Thyroid gland (tissue), 4 donors: Measurements from ENCODE around the gene USP6NL. TPM values are rescaled to one million over a fixed set of nuclear protein-coding genes. Genes with fewer than 3 reads are reported as not detected.

Source experiments
- DNase-seq, 2 donors: peaks; one replicate each; pipeline ENCODE4 v3.0.0-alpha.2; 2019
- H3K27ac ChIP-seq, 3 donors: fragments of 200-600 bp; sonication (generic); 1 replicate in 2 of 3; 2 replicates in 1 of 3; pipeline ENCODE4 v1.5.1; 2016 to 2019; ENCODE audit warnings: mild to moderate bottlenecking in 1 of 3, moderate library complexity in 1 of 3
- H3K27me3 ChIP-seq: fragments of 200-600 bp; sonication (generic); one replicate; pipeline ENCODE4 v1.5.1; 2019
- H3K36me3 ChIP-seq, 2 donors: fragments of 200-600 bp; sonication (generic); one replicate each; pipeline ENCODE4 v1.5.1; 2016 to 2019
- H3K4me1 ChIP-seq, 2 donors: fragments of 200-600 bp; sonication (generic); one replicate each; pipeline ENCODE4 v1.5.1; 2017 to 2019
- H3K4me3 ChIP-seq, 3 donors: fragments of 200-600 bp; sonication (generic); replicated peaks in 1 of 3; 1 replicate in 2 of 3; 2 replicates in 1 of 3; pipeline ENCODE4 v1.5.1; 2016; ENCODE audit warnings: mild to moderate bottlenecking in 1 of 3
- H3K9me3 ChIP-seq: fragments of 200-600 bp; sonication (generic); one replicate; pipeline ENCODE4 v1.5.1; 2017
- POLR2A ChIP-seq, 2 donors: fragments of 450-650 bp; IDR thresholded peaks; one replicate each; pipeline ENCODE4 v1.6.1; 2017; ENCODE audit warnings: antibody characterized with exemption in 2 of 2, mild to moderate bottlenecking in 2 of 2, moderate library complexity in 1 of 2
- WGBS, 2 donors: methylation state at CpG; one replicate each; pipeline ENCODE4 v1.1.5; 2017; 5-methylcytosine and 5-hydroxymethylcytosine counted together
- intact Hi-C: fragments of 100-400 bp; cut with DNase I; formaldehyde crosslinking; loops from one replicate; pipeline ENCODE4 v1.15.1; 2023
- total RNA-seq, 4 donors: library from RNA; depleted of rRNA; stranded (reverse); fragments of >200 nt; gene quantifications; one replicate each; pipeline ENCODE4 v1.2.3, GENCODE V29; 2016
- TF ChIP-seq, protein P1 (sequence below), 6 experiments: fragments of 200-600 bp in 3 of 6; fragments of 450-650 bp in 3 of 6; sonication (generic) in 3 of 6; IDR thresholded peaks; one replicate each; pipeline ENCODE4 v1.5.1; 2016 to 2019; ENCODE audit warnings: antibody characterized with exemption in 6 of 6, mild to moderate bottlenecking in 2 of 6, inconsistent platforms in 1 of 6, moderate library complexity in 1 of 6

The USP6NL gene
- total RNA-seq, 4 donors from 2014 or later, result 16.7 to 24.3 (median 17.8) TPM

DNA sequence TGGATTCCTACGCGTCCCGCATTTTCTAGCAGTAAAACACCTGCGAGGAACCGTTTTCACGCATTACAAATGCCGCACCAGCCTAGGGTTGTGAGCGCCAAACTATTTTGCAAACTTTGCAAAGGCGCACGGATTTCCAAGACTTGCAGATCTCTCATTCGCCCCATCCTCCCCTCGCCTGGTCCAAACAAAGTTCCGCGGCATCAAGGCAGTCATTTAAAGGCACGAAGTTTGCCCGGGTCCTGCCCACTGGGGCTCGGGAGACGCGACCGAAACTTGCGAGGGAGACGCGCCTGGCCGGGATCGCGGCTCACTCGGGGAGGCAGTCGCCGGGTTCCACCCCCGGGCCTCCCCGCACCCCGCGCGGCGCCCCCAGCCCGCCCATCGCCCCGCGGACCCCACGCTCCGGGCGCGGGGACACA is 613 bp downstream of the USP6NL start:
- H3K9me3 ChIP-seq, result no peaks in the 10 kb centered on the region
- DNase-seq, result peak; percentile 40 to 44
- 1 to 7% methylated on average over 12 to 17 of the region's 43 CpGs for WGBS, 2 donors
- TF ChIP-seq POLR2A (IDR thresholded peaks at IDR 0.05), result no peak
- TF ChIP-seq, protein P1, sequence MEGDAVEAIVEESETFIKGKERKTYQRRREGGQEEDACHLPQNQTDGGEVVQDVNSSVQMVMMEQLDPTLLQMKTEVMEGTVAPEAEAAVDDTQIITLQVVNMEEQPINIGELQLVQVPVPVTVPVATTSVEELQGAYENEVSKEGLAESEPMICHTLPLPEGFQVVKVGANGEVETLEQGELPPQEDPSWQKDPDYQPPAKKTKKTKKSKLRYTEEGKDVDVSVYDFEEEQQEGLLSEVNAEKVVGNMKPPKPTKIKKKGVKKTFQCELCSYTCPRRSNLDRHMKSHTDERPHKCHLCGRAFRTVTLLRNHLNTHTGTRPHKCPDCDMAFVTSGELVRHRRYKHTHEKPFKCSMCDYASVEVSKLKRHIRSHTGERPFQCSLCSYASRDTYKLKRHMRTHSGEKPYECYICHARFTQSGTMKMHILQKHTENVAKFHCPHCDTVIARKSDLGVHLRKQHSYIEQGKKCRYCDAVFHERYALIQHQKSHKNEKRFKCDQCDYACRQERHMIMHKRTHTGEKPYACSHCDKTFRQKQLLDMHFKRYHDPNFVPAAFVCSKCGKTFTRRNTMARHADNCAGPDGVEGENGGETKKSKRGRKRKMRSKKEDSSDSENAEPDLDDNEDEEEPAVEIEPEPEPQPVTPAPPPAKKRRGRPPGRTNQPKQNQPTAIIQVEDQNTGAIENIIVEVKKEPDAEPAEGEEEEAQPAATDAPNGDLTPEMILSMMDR (IDR thresholded peaks at IDR 0.05), result no peak
- H3K36me3 ChIP-seq, result no peaks in the 10 kb centered on the region
- peaks cover 6 to 12% of the 10 kb centered on the region in 2 donors for H3K4me1 ChIP-seq
- intact Hi-C loops, result no loop called here
- H3K27ac ChIP-seq, result peak overlapping the region; percentile 64 to 90 (median 76)
- H3K27me3 ChIP-seq, result no peaks in the 10 kb centered on the region
- H3K4me3 ChIP-seq, result peak overlapping the region; percentile 68 to 96 (median 69)

DNA sequence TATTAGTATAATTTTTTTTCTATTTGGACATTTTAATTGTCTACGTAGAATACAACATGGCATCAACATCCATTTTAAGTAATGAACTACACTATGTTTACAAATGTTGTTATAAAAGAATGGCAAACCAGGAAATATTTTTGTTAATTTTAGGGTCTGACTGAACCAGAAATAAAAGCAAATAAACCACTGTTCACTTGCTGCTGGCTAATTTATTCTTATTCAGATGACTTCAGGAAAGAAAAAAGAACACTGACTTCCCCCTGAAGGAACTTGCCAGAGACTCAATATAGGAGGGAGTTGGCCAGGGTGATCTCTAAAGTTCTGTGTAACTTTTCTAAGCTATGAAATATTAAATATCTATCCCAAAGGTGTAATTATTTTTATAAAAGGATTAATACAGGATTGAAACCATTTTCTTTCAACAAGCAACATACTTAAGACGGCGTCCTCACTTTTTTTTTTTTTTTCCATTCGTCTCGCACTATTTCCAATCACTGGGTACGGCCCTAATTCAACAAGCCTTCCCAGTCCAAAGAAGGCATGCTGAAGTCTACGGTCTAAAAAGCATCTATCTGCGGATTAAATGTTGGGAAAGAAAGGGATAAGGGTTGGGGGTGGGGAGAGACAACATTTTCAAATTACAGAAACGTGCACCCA is 1.2 kb downstream of the USP6NL start:
- no peak for TF ChIP-seq POLR2A (IDR thresholded peaks at IDR 0.05)
- TF ChIP-seq, protein P1 (IDR thresholded peaks at IDR 0.05), result no peak
- Histone ChIP-seq H3K27ac (peak overlapping the region in 2 of 3 donors; percentile 64 to 90), H3K9me3 (no peaks in the 10 kb centered on the region), H3K27me3 (no peaks in the 10 kb centered on the region), H3K4me3 (peak overlapping the region; percentile 68 to 96 (median 69)), H3K36me3 (no peaks in the 10 kb centered on the region), H3K4me1 (peaks cover 6 to 12% of the 10 kb centered on the region in 2 donors)
- WGBS, 2 donors, result 8 to 16% methylated on average over 9 of the region's 9 CpGs
- intact Hi-C loops, result no loop called here
- DNase-seq, result no peak

DNA sequence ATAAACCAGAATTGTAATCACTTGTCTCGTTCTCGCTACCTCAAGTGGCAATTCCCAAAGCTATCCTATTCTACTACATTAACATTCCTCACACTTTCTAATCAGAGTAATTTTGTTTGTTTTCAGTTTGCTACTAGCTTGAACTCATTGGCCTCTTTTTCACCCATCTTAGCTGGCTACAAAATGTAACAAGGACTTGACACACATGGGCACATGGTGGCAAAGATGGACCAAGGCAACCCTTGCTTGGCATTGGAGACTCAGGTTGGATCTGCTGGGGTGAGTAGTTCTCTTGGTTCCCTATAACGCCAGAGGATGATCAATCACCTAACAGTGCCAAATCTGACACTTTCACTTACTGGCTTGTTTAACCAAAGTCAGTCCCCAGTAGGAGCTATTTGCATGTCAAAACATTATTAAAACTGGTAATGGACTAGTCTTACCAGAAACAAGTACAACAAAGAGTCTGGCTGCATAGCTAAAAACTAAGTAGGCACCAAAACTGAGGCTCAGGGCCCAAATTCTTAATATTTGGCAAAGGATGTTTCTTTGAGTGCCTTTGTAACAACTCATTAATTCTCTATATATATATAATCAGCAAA is 1.9 kb downstream of the USP6NL start:
- peaks cover 6 to 12% of the 10 kb centered on the region in 2 donors for H3K4me1 ChIP-seq
- intact Hi-C loops, result no loop called here
- H3K27ac ChIP-seq, result no peak overlapping the region
- H3K4me3 ChIP-seq, result no peak overlapping the region
- DNase-seq, result no peak
- no peak for TF ChIP-seq POLR2A (IDR thresholded peaks at IDR 0.05)
- TF ChIP-seq, protein P1 (IDR thresholded peaks at IDR 0.05), result no peak
- no peaks in the 10 kb centered on the region for H3K27me3 ChIP-seq
- 88 to 91% methylated on average over 3 of the region's 3 CpGs for WGBS, 2 donors
- H3K9me3 ChIP-seq, result no peaks in the 10 kb centered on the region
- H3K36me3 ChIP-seq, result no peaks in the 10 kb centered on the region

DNA sequence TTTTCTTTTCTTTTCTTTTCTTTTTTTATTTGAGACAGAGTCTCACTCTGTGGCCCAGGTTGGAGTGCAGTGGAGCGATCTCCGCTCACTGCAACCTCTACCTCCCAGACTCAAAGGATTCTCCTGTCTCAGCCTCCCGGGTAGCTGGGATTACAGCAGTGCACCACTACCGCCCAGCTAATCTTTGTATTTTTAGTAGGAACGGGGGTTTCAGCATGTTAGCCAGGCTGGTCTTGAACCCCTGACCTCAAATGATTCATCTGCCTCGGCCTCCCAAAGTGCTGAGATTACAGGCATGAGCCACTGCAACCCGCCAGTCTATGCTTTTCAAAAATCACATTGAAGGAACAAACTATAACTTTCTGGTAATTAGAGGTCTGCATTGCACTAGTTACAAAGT is 2.4 kb downstream of the USP6NL start:
- Histone ChIP-seq H3K27ac (no peak overlapping the region), H3K4me3 (no peak overlapping the region), H3K36me3 (no peaks in the 10 kb centered on the region), H3K27me3 (no peaks in the 10 kb centered on the region), H3K4me1 (peaks cover 6 to 12% of the 10 kb centered on the region in 2 donors), H3K9me3 (no peaks in the 10 kb centered on the region)
- intact Hi-C loops, result no loop called here
- 93 to 98% methylated on average over 7 of the region's 7 CpGs for WGBS, 2 donors
- no peak for DNase-seq
- TF ChIP-seq, protein P1 (IDR thresholded peaks at IDR 0.05), result no peak
- no peak for TF ChIP-seq POLR2A (IDR thresholded peaks at IDR 0.05)
